GM18526 (cell line): ENCODE data around the gene TM4SF5.

Experiments
- POLR2A ChIP-seq: IDR thresholded peaks from 3 replicates; pipeline ENCODE4 v1.6.1; 2011; ENCODE audit not compliant: insufficient read length; ENCODE audit errors: extremely low read depth

Gene TM4SF5, protein sequence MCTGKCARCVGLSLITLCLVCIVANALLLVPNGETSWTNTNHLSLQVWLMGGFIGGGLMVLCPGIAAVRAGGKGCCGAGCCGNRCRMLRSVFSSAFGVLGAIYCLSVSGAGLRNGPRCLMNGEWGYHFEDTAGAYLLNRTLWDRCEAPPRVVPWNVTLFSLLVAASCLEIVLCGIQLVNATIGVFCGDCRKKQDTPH

DNA sequence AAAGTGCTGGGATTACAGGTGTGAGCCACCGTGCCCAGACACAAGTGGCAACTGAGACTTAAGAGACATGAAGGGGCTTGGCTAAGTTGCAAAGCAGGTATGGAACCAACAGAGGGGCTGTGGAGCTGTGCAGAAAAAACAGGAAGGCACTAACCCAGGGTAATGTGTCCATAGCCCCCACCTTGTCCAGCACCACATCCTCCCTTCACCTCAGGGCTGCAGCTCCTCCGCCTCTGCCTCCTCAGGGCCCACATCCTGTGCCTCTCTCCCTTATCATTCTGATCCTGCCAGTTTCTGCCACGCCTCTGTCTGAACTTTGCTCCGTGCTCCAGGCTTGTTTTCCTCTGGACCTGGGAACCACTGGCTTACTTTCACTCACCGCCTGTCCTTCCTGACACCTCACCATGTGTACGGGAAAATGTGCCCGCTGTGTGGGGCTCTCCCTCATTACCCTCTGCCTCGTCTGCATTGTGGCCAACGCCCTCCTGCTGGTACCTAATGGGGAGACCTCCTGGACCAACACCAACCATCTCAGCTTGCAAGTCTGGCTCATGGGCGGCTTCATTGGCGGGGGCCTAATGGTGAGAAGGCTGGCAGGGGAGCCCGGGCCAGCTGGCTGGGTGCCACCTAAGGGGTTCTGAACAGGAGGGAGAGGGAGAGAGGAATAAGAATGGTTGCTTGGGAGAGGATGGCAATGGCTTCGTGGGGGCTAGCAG, at the start of gene TM4SF5:
TM4SF5 (plus strand) TSS at position 368 of the 716 bp plus-strand sequence; CDS start at position 405, 37 bp downstream.
- TF ChIP-seq POLR2A = no peak

DNA sequence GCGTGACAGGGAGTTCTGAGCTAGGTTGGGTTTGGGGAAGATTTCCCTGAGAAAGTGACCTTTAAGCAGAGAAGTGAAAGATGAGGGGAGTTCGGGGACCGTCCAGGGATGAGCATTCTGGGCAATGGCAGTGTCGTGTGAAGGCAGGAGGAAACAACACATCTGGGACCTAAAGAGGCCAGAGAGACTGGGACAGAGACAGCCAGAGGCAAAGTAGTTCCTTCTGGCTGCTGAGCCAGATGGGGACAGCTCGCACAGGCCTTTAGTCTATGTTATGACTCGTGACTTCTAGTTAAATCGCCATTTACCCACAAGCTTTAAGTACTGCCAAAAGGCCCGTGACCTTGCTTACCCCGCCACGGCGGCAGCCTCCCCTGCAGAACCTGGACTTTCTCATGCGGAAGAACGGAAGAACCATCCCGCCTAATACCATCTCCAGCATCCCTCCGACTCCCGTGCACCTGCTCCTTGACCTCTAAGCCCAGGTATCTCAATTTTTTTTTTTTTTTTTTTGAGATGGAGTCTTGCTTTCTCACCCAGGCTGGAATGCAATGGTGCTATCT, 48.9 kb upstream of the TM4SF5 start:
- no peak for TF ChIP-seq POLR2A

DNA sequence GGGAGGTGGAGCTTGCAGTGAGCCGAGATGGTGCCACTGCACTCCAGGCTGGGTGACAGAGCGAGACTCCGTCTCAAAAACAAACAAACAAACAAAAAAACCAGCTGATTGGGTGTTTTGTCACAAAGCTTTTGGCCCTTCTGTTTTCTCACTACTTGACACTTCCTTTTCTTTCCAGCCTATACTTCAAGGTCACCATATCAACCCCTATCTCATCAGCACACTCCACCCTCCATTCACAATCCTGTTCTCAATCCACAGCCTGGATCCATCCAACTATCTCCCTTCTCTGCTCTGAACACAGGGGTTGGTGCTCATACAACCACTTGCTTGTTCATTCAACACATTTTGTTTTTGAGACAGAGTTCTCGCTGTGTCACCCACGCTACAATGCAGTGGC, 47.0 kb upstream of the TM4SF5 start:
- no peak for TF ChIP-seq POLR2A

DNA sequence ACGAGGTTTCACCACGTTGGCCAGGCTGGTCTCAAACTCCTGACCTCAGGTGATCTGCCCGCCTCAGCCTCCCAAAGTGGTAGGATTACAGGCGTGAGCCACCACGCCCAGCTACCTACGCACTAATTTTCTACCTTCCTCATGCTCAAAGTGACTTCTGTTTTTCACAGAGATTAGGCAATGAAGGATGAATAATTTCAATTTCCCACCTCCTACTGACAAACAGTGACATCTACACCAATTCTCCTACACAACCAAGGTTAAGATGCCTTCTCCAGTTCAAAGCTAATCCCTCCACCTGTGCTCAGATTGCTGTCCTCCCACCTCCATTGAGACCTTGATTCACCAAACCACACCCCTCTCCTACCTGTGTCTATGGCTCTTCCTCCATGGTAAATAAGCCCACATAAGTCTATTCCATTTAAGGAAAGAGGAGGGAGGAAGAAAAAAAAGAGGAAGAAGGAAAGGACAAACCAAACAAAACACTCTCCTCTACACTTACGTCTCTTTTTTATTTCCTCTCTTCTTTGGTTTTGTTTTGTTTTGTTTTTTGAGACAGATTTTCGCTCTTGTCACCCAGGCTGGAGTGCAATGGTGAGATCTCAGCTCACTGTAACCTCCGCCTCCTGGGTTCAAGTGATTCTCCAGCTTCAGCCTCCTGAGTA, 45.9 kb upstream of the TM4SF5 start:
- no peak for TF ChIP-seq POLR2A

DNA sequence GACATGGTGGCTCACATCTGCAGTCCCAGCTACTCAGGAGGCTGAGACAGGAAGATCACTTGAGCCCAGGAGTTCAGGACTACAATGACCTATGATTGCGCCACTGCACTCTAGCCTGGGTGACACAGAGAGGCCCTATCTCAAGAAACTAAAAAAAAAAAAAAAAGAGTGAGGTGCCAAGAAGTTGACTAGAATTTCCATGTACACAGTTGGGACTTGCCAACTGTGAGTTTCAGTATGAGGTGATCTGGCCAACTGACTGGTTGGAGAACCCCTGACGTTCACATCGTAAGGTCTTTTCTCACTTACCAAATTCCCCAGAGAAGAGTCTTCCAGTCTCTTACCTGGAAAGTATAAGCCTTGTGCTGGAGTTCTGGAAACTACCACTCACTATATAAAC, 43.6 kb upstream of the TM4SF5 start:
- TF ChIP-seq POLR2A = no peak

DNA sequence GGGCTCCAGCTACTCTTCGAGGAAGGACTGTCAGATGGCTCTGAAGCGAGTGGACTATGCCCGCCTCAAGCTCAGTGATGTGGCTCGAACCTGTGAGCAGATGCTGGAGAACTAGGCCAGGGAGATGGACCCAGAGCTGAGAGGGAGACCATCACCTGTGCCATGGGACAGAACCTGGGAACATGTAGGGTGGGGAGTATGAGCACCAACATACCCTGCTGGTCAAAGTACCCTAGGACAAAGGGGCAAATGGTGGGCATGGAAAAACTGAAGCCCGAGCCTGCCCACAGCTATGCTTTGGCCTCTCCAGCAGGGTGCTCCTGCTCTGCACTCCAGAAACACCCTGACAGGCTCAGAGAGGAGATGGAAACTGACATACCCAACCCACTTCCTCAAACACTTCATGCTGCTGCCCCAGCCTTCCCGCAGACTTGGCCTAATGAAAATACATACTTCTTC, 38.6 kb upstream of the TM4SF5 start:
- TF ChIP-seq POLR2A = no peak

DNA sequence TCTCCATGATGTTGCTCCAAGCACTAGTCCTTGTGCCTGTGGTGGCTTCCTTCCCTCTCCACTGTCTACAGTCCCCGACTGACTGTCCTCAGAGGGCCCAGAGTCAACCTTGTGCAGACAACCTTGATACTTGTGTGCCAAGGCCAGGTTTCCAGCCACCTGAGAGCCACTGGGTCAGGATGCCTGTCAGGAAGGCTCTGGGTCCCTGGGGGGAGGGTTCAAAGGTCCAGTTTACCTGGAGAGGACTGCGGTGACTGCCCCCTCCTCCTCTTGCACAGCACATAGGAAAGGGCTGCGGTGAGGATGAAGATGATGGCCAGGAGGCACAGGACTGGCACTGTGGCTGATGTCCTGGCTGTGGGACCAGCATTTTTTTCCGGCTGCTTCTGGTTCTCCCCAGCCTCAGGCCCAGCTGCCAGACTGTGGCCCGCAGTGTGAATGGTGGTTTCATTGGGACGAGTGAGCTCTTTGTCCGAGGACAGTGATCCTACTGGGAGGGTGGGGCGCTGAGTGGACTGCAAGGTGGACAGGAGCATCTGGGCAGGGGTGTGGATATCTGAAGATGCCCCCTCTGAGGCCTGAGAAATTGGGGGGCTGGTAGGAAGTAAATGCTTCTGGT, 36.7 kb upstream of the TM4SF5 start:
- TF ChIP-seq POLR2A = no peak

DNA sequence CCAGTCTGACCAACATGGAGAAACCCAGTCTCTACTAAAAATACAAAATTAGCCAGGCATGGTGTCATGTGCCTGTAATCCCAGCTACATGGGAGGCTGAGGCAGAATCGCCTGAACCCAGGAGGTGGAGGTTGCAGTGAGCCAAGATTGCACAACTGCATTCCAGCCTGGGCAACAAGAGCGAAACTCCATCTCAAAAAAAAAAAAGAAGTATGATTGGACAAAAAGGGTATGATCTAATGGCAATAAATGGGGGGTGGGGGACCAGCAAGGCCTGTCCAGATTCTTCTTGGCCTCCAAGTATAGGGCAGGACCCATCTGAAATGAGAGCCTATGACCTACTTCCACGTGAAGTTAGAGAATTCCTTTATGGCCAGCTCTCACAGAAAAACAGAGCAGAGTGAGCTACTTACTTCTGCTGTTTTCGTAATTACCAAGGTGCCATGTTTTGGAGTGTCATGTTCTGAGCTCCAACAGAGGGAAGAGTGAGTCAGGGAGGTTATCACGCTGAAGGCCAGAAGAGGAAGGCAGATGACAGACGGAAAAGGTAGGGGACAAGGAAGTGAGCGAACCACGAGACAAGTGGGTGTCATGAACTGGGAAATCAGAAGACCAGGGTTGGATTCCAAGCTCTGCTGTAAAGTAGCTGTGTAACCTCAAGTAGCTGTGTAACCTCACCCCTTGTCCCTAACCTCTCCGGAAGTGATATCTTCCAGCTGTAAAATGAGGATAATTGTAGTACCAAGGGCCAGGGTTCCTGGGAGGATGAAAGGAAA, 35.6 kb upstream of the TM4SF5 start:
- no peak for TF ChIP-seq POLR2A

DNA sequence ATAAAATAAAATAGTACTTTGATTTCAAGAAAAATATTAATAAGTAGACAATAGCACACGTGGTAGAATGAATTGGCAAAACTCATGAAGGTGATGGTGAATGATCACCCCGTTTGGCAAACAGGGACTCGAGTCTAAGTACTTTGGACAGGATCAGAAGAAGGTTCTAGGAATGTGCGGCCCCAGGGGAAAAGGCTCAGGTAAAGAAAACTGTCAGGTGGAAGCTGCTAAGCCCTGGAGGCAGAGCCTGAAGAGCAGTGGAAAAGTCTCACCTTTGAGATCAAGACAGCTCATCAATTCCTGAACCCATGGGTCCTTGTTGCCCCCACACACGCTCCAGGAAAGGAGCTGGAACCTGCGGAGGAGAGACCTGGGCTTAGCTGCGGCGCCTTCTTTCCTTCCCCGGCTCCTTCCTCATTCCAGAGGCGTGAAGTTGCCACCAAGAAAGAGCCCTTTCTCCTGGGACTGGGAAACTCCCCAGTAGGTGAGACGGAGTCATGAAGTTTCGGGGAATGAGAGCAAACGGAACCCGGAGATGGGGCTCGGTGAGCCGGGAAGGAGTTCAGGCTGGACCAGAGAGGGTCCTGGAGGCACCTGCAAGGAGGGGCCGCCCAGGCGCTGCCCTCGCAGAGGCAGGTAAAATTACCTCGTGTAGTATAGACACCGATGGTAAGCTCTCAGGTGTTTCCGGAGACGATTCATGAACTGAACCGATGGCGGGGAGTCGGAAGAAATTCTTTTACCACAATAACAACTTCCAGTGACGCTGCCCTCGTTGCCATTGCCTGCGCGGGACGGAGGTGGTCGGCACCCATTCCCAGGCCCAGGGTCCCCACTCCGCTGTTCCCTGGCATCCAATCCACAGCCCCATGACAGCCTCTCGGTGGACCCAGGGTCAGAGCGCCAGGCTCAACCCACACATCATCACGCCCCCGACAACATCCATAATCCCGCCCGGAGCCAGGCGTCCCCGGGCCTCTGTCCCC, 33.3 kb upstream of the TM4SF5 start:
- TF ChIP-seq POLR2A = no peak

DNA sequence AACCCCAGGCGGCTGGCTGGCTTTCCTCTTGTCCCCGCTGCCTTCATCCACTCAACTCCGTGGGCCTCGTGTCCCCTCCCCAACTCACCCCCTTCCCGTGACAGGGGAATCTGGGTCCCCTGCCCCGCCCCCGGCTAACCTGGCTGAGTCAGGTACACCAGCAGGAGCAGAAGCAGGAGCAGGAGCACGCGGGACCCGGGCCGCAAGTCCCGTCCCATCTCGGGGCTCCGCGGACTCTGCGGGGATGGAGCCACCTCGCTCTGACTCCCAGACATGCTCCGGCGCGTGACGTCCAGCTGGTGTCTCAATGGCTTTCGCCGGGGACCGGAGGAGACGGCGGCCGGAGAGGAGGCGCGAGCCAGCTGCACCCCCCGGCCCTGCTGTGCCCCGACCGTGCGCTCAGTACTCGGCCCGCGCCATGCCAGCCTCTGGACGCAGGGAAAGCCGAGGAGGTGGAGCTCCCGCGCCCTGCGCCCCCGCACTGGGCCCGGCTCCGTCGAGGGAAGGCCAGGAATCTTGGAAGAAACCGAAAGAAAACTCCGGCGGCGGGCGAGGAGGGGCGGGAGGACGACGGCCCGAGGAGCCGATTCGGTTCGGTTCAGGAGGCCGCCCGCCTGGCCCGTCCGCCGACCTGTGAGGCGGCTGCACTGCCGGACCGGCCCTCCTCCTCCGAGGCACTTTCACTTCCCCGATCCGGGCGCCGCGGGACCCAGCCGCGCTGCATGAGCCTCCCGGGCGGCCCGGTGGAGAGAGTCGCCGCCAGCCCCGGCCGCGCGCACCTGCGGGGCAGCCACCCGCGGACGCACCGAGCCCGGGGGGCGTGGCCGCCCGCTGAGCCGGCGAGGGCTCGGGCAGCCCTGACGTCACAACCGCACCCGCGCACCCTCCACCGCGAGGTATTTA, 32.3 kb upstream of the TM4SF5 start, which contains the start of the genes CXCL16 and ZMYND15:
CXCL16 (minus strand) TSS at position 807 of the 903 bp plus-strand sequence; CDS start at position 218, 589 bp downstream.
ZMYND15 (plus strand) TSS at position 712 of the 903 bp plus-strand sequence. CDS start 716 bp downstream, outside the sequence.
- TF ChIP-seq POLR2A = no peak

DNA sequence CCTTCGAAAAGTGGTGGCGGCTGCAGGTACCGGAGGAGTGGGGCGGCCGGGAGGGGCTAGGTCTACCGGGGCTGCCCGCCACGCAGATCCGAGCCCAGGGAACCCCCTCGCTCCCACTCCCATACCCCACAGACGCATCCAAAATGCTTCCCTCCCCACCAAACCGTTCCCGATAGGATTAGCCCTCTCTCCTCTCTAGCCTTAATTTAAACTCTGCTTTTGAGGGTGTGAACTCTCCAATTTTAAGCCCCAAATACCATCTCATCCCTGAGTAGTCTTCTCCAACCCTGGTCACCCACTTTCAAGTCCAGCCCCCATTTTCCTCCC, 31.7 kb upstream of the TM4SF5 start:
- TF ChIP-seq POLR2A = no peak

DNA sequence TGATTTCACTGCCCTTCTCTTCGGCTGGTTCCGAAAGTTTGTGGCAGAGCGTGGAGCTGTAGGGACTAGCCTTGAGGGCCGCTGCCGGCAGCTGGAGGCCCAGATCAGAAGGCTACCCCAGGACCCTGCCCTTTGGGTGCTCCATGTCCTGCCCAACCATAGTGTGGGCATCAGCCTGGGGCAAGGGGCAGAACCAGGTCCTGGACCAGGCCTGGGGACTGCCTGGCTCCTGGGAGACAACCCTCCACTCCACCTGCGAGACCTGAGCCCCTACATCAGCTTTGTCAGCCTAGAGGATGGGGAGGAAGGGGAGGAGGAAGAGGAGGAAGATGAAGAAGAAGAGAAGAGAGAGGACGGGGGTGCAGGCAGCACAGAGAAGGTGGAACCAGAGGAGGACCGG, 31.1 kb upstream of the TM4SF5 start:
- TF ChIP-seq POLR2A = no peak
